GM12878 (cell line): ENCODE measurements around the gene SEC24D. TPM values are rescaled to one million over a fixed set of nuclear protein-coding genes. Genes with fewer than 3 reads are reported as not detected.

Experiments
- ATAC-seq: fragments of 200-7000 bp; cut with Tn5 transposase; 3 replicates; pipeline ENCODE4 v1.9.1; 2020; ENCODE audit warnings: mild to moderate bottlenecking, moderate library complexity
- BruUV-seq: library from RNA; stranded (reverse); fragments of 400-500 nt; replicated peaks from 2 replicates; lab custom pipeline; 2021; lab: Mats Ljungman, UMichigan
- CTCF ChIA-PET: fragments of 300-600 bp; sonication (Branson Sonifier 250); formaldehyde crosslinking; extraction: SDS; loops from one replicate; lab custom pipeline; 2021; ENCODE audit warnings: inconsistent platforms; lab: Yijun Ruan, JAX
- POLR2A ChIA-PET: fragments of 350-600 bp; formaldehyde crosslinking; extraction: SDS; loops from one replicate; lab custom pipeline; 2021; ENCODE audit warnings: inconsistent platforms; lab: Charles Lee
- RAD21 ChIA-PET: fragments of 300-600 bp; sonication (Branson Sonifier 250); formaldehyde crosslinking; loops from one replicate; lab custom pipeline; 2023; ENCODE audit warnings: antibody characterized with exemption; ENCODE audit not compliant: unreplicated experiment; lab: Charles Lee
- SMC1A ChIA-PET: fragments of 300-600 bp; sonication (Branson Sonifier 250); formaldehyde crosslinking; loops from one replicate; lab custom pipeline; 2023; ENCODE audit not compliant: unreplicated experiment, uncharacterized antibody; lab: Charles Lee
- DNase-seq: peaks from one replicate; pipeline ENCODE4 v3.0.0-alpha.2; 2011; ENCODE audit warnings: low read depth, low spot score
- FAIRE-seq: peaks from 3 replicates; lab custom pipeline; 2011; peaks lifted over from hg19 to GRCh38; lab: Jason Lieb, UNC
- H2AFZ ChIP-seq: 2 replicates; pipeline ENCODE4 v1.6.0; 2011; ENCODE audit warnings: low read depth, low read length, control low read depth; ENCODE audit not compliant: control insufficient read depth
- H3K27ac ChIP-seq: 2 replicates; pipeline ENCODE4 v1.5.1; 2011; ENCODE audit warnings: control low read depth; ENCODE audit not compliant: control insufficient read depth, insufficient read depth
- H3K27me3 ChIP-seq, 2 experiments: replicated peaks in 1 of 2; 2 replicates each; pipeline versions ENCODE4 v1.6.0 to v1.6.1; 2011; ENCODE audit warnings: low read length in 1 of 2; ENCODE audit not compliant: control insufficient read depth in 2 of 2, insufficient read depth in 2 of 2
- H3K36me3 ChIP-seq, 2 experiments: 2 replicates each; pipeline ENCODE4 v1.5.1; 2011; ENCODE audit warnings: low read length in 1 of 2; ENCODE audit not compliant: control insufficient read depth in 2 of 2, insufficient read depth in 2 of 2
- H3K4me1 ChIP-seq: 2 replicates; pipeline ENCODE4 v1.6.1; 2011; ENCODE audit warnings: mild to moderate bottlenecking, low read length, moderate library complexity, mixed read lengths; ENCODE audit not compliant: control insufficient read depth, insufficient read depth
- H3K4me2 ChIP-seq: 2 replicates; pipeline ENCODE4 v1.6.0; 2011; ENCODE audit warnings: control low read depth; ENCODE audit not compliant: control insufficient read depth, insufficient read depth
- H3K4me3 ChIP-seq: fragments of 200-600 bp; sonication (generic); 2 replicates; pipeline ENCODE4 v1.5.1; 2016
- H3K79me2 ChIP-seq: 2 replicates; pipeline ENCODE4 v1.6.0; 2011; ENCODE audit warnings: low read length; ENCODE audit not compliant: control insufficient read depth, insufficient read depth
- H3K9ac ChIP-seq: 2 replicates; pipeline ENCODE4 v1.8.0; 2011; ENCODE audit warnings: low read length, control low read depth, mixed read lengths; ENCODE audit not compliant: control insufficient read depth, insufficient read depth
- H3K9me3 ChIP-seq: replicated peaks from 3 replicates; pipeline ENCODE4 v1.5.1; 2011; ENCODE audit warnings: mild to moderate bottlenecking, low read length; ENCODE audit not compliant: control insufficient read depth, insufficient read depth
- H4K20me1 ChIP-seq: 2 replicates; pipeline ENCODE4 v1.6.0; 2011; ENCODE audit not compliant: control insufficient read depth, insufficient read depth
- E2F4 ChIP-seq: IDR thresholded peaks from 2 replicates; pipeline ENCODE4 v1.6.1; 2012; ENCODE audit warnings: low read depth, low read length, improper control_type of control experiment
- EGR1 ChIP-seq, 2 experiments: IDR thresholded peaks; 1 replicate in 1 of 2; 2 replicates in 1 of 2; pipeline ENCODE4 v1.6.1; 2011 to 2012; ENCODE audit warnings: low read depth in 2 of 2, low read length in 2 of 2, borderline replicate concordance in 1 of 2, mild to moderate bottlenecking in 1 of 2, moderate library complexity in 1 of 2
- GATAD2B ChIP-seq: fragments of 450-650 bp; conservative IDR thresholded peaks from 2 replicates; pipeline ENCODE4 v1.6.1; 2017; ENCODE audit warnings: low read depth, mild to moderate bottlenecking, moderate library complexity
- WGBS: methylation state at CpG from one replicate; pipeline ENCODE4 v1.1.6; 2016; ENCODE audit warnings: low lambda C conversion rate; ENCODE audit not compliant: insufficient replicate concordance, insufficient coverage; ENCODE audit errors: missing lambda C conversion rate; 5-methylcytosine and 5-hydroxymethylcytosine counted together
- in situ Hi-C: fragments of 300-500 bp; cut with MboI; formaldehyde crosslinking; loops from 9 replicates; pipeline ENCODE4 v1.14.3; 2018; ENCODE audit warnings: mixed read lengths
- intact Hi-C: fragments of 100-400 bp; cut with micrococcal nuclease; formaldehyde crosslinking; loops from one replicate; pipeline ENCODE4 v1.14.2; 2022; ENCODE audit not compliant: unreplicated experiment
- polyA plus RNA-seq, 11 experiments: library from polyadenylated mRNA; depleted of rRNA in 4 of 11; unstranded in 6 of 11; stranded (reverse) in 5 of 11; fragments of >200 nt; fragmentation: Nextera tagmentation in 4 of 11; fragmentation: Illumina TruSeq in 1 of 11; extraction: Ambion mirVana in 4 of 11; extraction: Trizol in 1 of 11; gene quantifications; 1 replicate in 1 of 11; 2 replicates in 10 of 11; pipeline versions ENCODE4 v1.2.1 to v1.2.3, GENCODE V29; 2011 to 2016; ENCODE audit warnings: inconsistent platforms in 2 of 11, missing spikeins in 2 of 11, low read depth in 1 of 11
- total RNA-seq, 4 experiments: library from RNA; depleted of rRNA in 3 of 4; stranded (reverse); fragments of >200 nt in 3 of 4; fragmentation: Illumina TruSeq in 1 of 4; extraction: Trizol in 1 of 4; gene quantifications; 2 replicates each; pipeline versions ENCODE4 v1.2.1 to v1.2.3, GENCODE V29; 2013 to 2021

Gene SEC24D
- total and polyA plus RNA-seq, 10 of the 15 experiments (the other 5 are each of a cell fraction or from before 2014, with no cell fraction given), result 12.8 to 61.9 (median 25.6) TPM

GRCh38 chr4:118752551-118752950 lies 83.4 kb downstream of the SEC24D start:
- no peak for TF ChIP-seq EGR1 (IDR thresholded peaks at IDR 0.05; ENCODE audit: borderline replicate concordance in 1 of 2, low read depth in 2 of 2, low read length in 2 of 2)
- no peak for TF ChIP-seq E2F4
- TF ChIP-seq, all 136 proteins: peak for 0
- DNase-seq, result no peak
- intact Hi-C loops (no loop called here), in situ Hi-C loops (no loop called here)
- Histone ChIP-seq H3K4me3 (no peak overlapping the region), H3K4me2 (no peak overlapping the region), H3K27ac (no peak overlapping the region), H3K36me3 (peaks cover 4 to 19% of the 10 kb centered on the region in 2 experiments; a peak in 3 of 4 replicates), H3K79me2 (no peaks in the 10 kb centered on the region), H3K4me1 (no peaks in the 10 kb centered on the region), H2AFZ (no peak overlapping the region), H3K27me3 (no peaks in the 10 kb centered on the region), H3K9ac (no peak overlapping the region), H4K20me1 (no peaks in the 10 kb centered on the region), H3K9me3 (no peaks in the 10 kb centered on the region)
- BruUV-seq, result no TSS peak
- RAD21 ChIA-PET, result interaction anchor here (0.6 kb wide), 1 partner anchor 17 kb away, joined by 4 read pairs; no protein-coding TSS in a partner anchor
- FAIRE-seq, result no peak
- POLR2A ChIA-PET, result no interaction called here
- SMC1A ChIA-PET, result no interaction called here
- 92% methylated on average over 2 of the region's 2 CpGs for WGBS
- no peak for ATAC-seq
- CTCF ChIA-PET, result interaction anchor here (1.6 kb wide), 1 partner anchor 19 kb away, joined by 11 read pairs; no protein-coding TSS in a partner anchor

- Histone ChIP-seq H3K4me3 (no peak overlapping the region), H3K4me1 (no peaks in the 10 kb centered on the region), H3K9me3 (no peaks in the 10 kb centered on the region), H3K27me3 (no peaks in the 10 kb centered on the region), H2AFZ (no peak overlapping the region), H3K27ac (no peak overlapping the region), H3K79me2 (no peaks in the 10 kb centered on the region), H3K4me2 (no peak overlapping the region), H3K9ac (no peak overlapping the region), H4K20me1 (no peaks in the 10 kb centered on the region), H3K36me3 (peaks cover 4 to 12% of the 10 kb centered on the region in 2 experiments; a peak in 3 of 4 replicates)
- no peak for TF ChIP-seq GATAD2B
- ChIA-PET SMC1A (no interaction called here), CTCF (no interaction called here), POLR2A (no interaction called here), RAD21 (interaction anchor here (0.6 kb wide), 1 partner anchor 16 kb away, joined by 4 read pairs; no protein-coding TSS in a partner anchor)
- FAIRE-seq (no peak), DNase-seq (no peak), ATAC-seq (no peak)
- BruUV-seq, result no TSS peak
- in situ Hi-C loops, result no loop called here
- 98% methylated on average over 2 of the region's 2 CpGs for WGBS
- intact Hi-C loops, result no loop called here
These were observed 84.2 kb downstream of the SEC24D start for GRCh38 chr4:118751629-118752323.
